Coronary artery (tissue), 2 donors: ENCODE measurements around the gene CACNA1E.

Experiments
- DNase-seq: peaks from one replicate; pipeline ENCODE4 v3.0.0-alpha.2; 2017; ENCODE audit warnings: low spot score
- H3K27ac ChIP-seq, 2 donors: fragments of 200-600 bp; sonication (generic); one replicate each; pipeline ENCODE4 v1.5.1; 2016 to 2019
- H3K4me3 ChIP-seq: fragments of 200-600 bp; sonication (generic); 2 replicates; pipeline ENCODE4 v1.5.1; 2016; ENCODE audit warnings: mild to moderate bottlenecking, moderate library complexity
- CTCF ChIP-seq: fragments of 200-600 bp; sonication (generic); IDR thresholded peaks from one replicate; pipeline ENCODE4 v1.5.1; 2019; ENCODE audit warnings: antibody characterized with exemption

The CACNA1E gene

GRCh38 chr1:181793831-181794230 is 310.5 kb downstream of the CACNA1E start:
- no peak for DNase-seq
- Histone ChIP-seq H3K27ac (no peak overlapping the region), H3K4me3 (no peak overlapping the region)
- TF ChIP-seq CTCF = no peak

GRCh38 chr1:181794332-181794731 is 311.0 kb downstream of the CACNA1E start:
- Histone ChIP-seq H3K27ac (no peak overlapping the region), H3K4me3 (no peak overlapping the region)
- TF ChIP-seq CTCF = no peak
- DNase-seq = no peak

GRCh38 chr1:181798191-181798926 is 315.0 kb downstream of the CACNA1E start:
- H3K27ac ChIP-seq = no peak overlapping the region
- no peak for DNase-seq
- no peak overlapping the region for H3K4me3 ChIP-seq
- no peak for TF ChIP-seq CTCF

- Histone ChIP-seq H3K27ac (no peak overlapping the region), H3K4me3 (no peak overlapping the region)
- TF ChIP-seq CTCF = no peak
- no peak for DNase-seq
Measured at GRCh38 chr1:181801617-181802016, 318.3 kb downstream of the CACNA1E start.

- Histone ChIP-seq H3K27ac (no peak overlapping the region), H3K4me3 (no peak overlapping the region)
- no peak for TF ChIP-seq CTCF
- DNase-seq = no peak
Measured at GRCh38 chr1:181802466-181802865, 319.1 kb downstream of the CACNA1E start.

- H3K4me3 ChIP-seq = no peak overlapping the region
- H3K27ac ChIP-seq = no peak overlapping the region
- TF ChIP-seq CTCF = no peak
- DNase-seq = no peak
Measured at GRCh38 chr1:181803421-181803820, 320.1 kb downstream of the CACNA1E start.

- no peak for TF ChIP-seq CTCF
- H3K4me3 ChIP-seq = no peak overlapping the region
- no peak overlapping the region for H3K27ac ChIP-seq
- DNase-seq = no peak
Measured at GRCh38 chr1:181804989-181805388, 321.7 kb downstream of the CACNA1E start.
